CD4-positive, alpha-beta T cell treated with Interleukin-6 for 4 hours (primary cell): ENCODE data around the gene B4GALNT3.

Source experiments
- DNase-seq: peaks from one replicate; pipeline ENCODE4 v3.0.0-alpha.2; 2020; ENCODE audit warnings: mixed read lengths

The B4GALNT3 gene

GRCh38 chr12:541676-542324 is 82.1 kb downstream of the B4GALNT3 start:
- DNase-seq, result no peak

GRCh38 chr12:542395-543113 is 82.8 kb downstream of the B4GALNT3 start:
- DNase-seq, result no peak

GRCh38 chr12:543114-543451 is 83.3 kb downstream of the B4GALNT3 start:
- no peak for DNase-seq

- DNase-seq, result no peak
These were observed 84.4 kb downstream of the B4GALNT3 start for GRCh38 chr12:544142-544541.

- DNase-seq, result no peak
These were observed 85.3 kb downstream of the B4GALNT3 start for GRCh38 chr12:544941-545635.

- DNase-seq, result no peak
These were observed 86.1 kb downstream of the B4GALNT3 start for GRCh38 chr12:545835-546234.

GRCh38 chr12:546265-546919 is 86.7 kb downstream of the B4GALNT3 start:
- DNase-seq, result no peak

GRCh38 chr12:546920-547845 is 87.4 kb downstream of the B4GALNT3 start:
- DNase-seq, result peak; percentile 75

GRCh38 chr12:547883-548470 is 88.2 kb downstream of the B4GALNT3 start:
- DNase-seq, result no peak

- no peak for DNase-seq
These were observed 89.8 kb downstream of the B4GALNT3 start for GRCh38 chr12:549476-550082.

- DNase-seq, result no peak
These were observed 90.9 kb downstream of the B4GALNT3 start for GRCh38 chr12:550473-551260.

- no peak for DNase-seq
These were observed 92.7 kb downstream of the B4GALNT3 start for GRCh38 chr12:552466-552865.

- DNase-seq, result peak; percentile 44
These were observed 93.7 kb downstream of the B4GALNT3 start for GRCh38 chr12:553216-554000.

GRCh38 chr12:554001-554285 is 94.2 kb downstream of the B4GALNT3 start:
- DNase-seq, result no peak

- DNase-seq, result no peak
These were observed 96.8 kb downstream of the B4GALNT3 start for GRCh38 chr12:556498-556897.

GRCh38 chr12:558580-558979 is 98.8 kb downstream of the B4GALNT3 start:
- DNase-seq, result no peak

GRCh38 chr12:559208-559905 is 99.6 kb downstream of the B4GALNT3 start:
- DNase-seq, result no peak

- no peak for DNase-seq
These were observed 100.2 kb downstream of the B4GALNT3 start for GRCh38 chr12:559906-560455.
